ENCODE data around the gene SEMA4F. TPM values are rescaled to one million over a fixed set of nuclear protein-coding genes. Genes with fewer than 3 reads are reported as not detected.
"Not testable (repeated sequence)": the region's sequence is repeated elsewhere in the genome, so short reads cannot be mapped to it uniquely, and the experiment has no call there.

The SEMA4F gene
- total RNA-seq, result 1 to 10 TPM; 2.0 to 5.3 TPM

- Mint-ChIP-seq H3K27me3 (peaks cover 4 to 12% of the 10 kb centered on the region in 2 donors), H3K27ac (peak within 1 kb of the TSS; percentile 10 to 24), H3K4me3 (peak within 1 kb of the TSS; percentile 93), H3K36me3 (no peaks in the 10 kb centered on the region), H3K4me1 (ENCODE audit: low read depth in 2 of 2) (peaks cover 12 to 22% of the 10 kb centered on the region in 2 donors), H3K9me3 (no peaks in the 10 kb centered on the region)
- ATAC-seq, result peak; percentile 99
- peak; percentile 94 for DNase-seq (ENCODE audit: low spot score)
Observed at GRCh38 chr2:74653985-74654882, at the start of gene SEMA4F. SEMA4F (plus strand) TSS chr2:74654247; CDS start chr2:74654377, 130 bp downstream.

GRCh38 chr2:74606927-74607326 is 47.1 kb upstream of the SEMA4F start:
- Mint-ChIP-seq H3K27ac (no peak overlapping the region), H3K36me3 (no peaks in the 10 kb centered on the region), H3K9me3 (no peaks in the 10 kb centered on the region), H3K27me3 (peaks cover 28 to 42% of the 10 kb centered on the region in 2 donors), H3K4me3 (no peak overlapping the region), H3K4me1 (ENCODE audit: low read depth in 2 of 2) (peaks cover 12 to 15% of the 10 kb centered on the region in 2 donors)
- ATAC-seq (no peak), DNase-seq (ENCODE audit: low spot score) (no peak)

- no peaks in the 10 kb centered on the region for H3K36me3 Mint-ChIP-seq
- H3K4me3 Mint-ChIP-seq, result no peak overlapping the region
- H3K4me1 Mint-ChIP-seq (ENCODE audit: low read depth in 2 of 2), result no peaks in the 10 kb centered on the region
- H3K27ac Mint-ChIP-seq, result no peak overlapping the region
- ATAC-seq (no peak), DNase-seq (ENCODE audit: low spot score) (no peak)
- H3K9me3 Mint-ChIP-seq, result no peaks in the 10 kb centered on the region
- peaks cover 27 to 54% of the 10 kb centered on the region in 2 donors for H3K27me3 Mint-ChIP-seq
Observed at GRCh38 chr2:74617122-74617521, 36.9 kb upstream of the SEMA4F start.

GRCh38 chr2:74618410-74619083 is 35.5 kb upstream of the SEMA4F start:
- no peak overlapping the region for H3K4me3 Mint-ChIP-seq
- peaks cover 22 to 42% of the 10 kb centered on the region in 2 donors for H3K27me3 Mint-ChIP-seq
- DNase-seq (ENCODE audit: low spot score), result no peak
- no peaks in the 10 kb centered on the region for H3K36me3 Mint-ChIP-seq
- H3K27ac Mint-ChIP-seq, result no peak overlapping the region
- H3K4me1 Mint-ChIP-seq (ENCODE audit: low read depth in 2 of 2), result no peaks in the 10 kb centered on the region
- no peaks in the 10 kb centered on the region for H3K9me3 Mint-ChIP-seq
- no peak for ATAC-seq

- Mint-ChIP-seq H3K27me3 (peaks cover 16 to 30% of the 10 kb centered on the region in 2 donors), H3K4me3 (no peak overlapping the region), H3K27ac (no peak overlapping the region), H3K9me3 (no peaks in the 10 kb centered on the region), H3K36me3 (no peaks in the 10 kb centered on the region), H3K4me1 (ENCODE audit: low read depth in 2 of 2) (no peaks in the 10 kb centered on the region)
- DNase-seq (ENCODE audit: low spot score) (no peak), ATAC-seq (no peak)
Observed at GRCh38 chr2:74619651-74620297, 34.3 kb upstream of the SEMA4F start.

- no peaks in the 10 kb centered on the region for H3K4me1 Mint-ChIP-seq (ENCODE audit: low read depth in 2 of 2)
Observed at GRCh38 chr2:74620671-74621070, 33.4 kb upstream of the SEMA4F start.

GRCh38 chr2:74625658-74626425 is 28.2 kb upstream of the SEMA4F start:
- Mint-ChIP-seq H3K36me3 (no peaks in the 10 kb centered on the region), H3K4me1 (ENCODE audit: low read depth in 2 of 2) (no peaks in the 10 kb centered on the region), H3K4me3 (no peak overlapping the region), H3K27me3 (peaks cover 6 to 7% of the 10 kb centered on the region in 2 donors), H3K9me3 (no peaks in the 10 kb centered on the region), H3K27ac (no peak overlapping the region)
- ATAC-seq (no peak), DNase-seq (ENCODE audit: low spot score) (no peak)

More at GRCh38 chr2:74620671-74621070, 33.4 kb upstream of the SEMA4F start:
- H3K9me3 Mint-ChIP-seq, result no peaks in the 10 kb centered on the region
- peaks cover 12 to 23% of the 10 kb centered on the region in 2 donors for H3K27me3 Mint-ChIP-seq
- H3K27ac Mint-ChIP-seq, result no peak overlapping the region
- DNase-seq (ENCODE audit: low spot score), result no peak
- H3K36me3 Mint-ChIP-seq, result no peaks in the 10 kb centered on the region
- no peak overlapping the region for H3K4me3 Mint-ChIP-seq
- ATAC-seq, result no peak

GRCh38 chr2:74628538-74629105 is 25.4 kb upstream of the SEMA4F start:
- H3K4me1 Mint-ChIP-seq (ENCODE audit: low read depth in 2 of 2), result no peaks in the 10 kb centered on the region
- DNase-seq (ENCODE audit: low spot score) (no peak), ATAC-seq (no peak)
- no peaks in the 10 kb centered on the region for H3K9me3 Mint-ChIP-seq
- no peaks in the 10 kb centered on the region for H3K36me3 Mint-ChIP-seq
- H3K4me3 Mint-ChIP-seq, result no peak overlapping the region
- H3K27me3 Mint-ChIP-seq, result peaks cover 4 to 7% of the 10 kb centered on the region in 2 donors
- no peak overlapping the region for H3K27ac Mint-ChIP-seq

- H3K27ac Mint-ChIP-seq; ATAC-seq; H3K4me1 Mint-ChIP-seq (ENCODE audit: low read depth in 2 of 2); H3K4me3 Mint-ChIP-seq; DNase-seq (ENCODE audit: low spot score); H3K9me3 Mint-ChIP-seq; H3K36me3 Mint-ChIP-seq: not testable (repeated sequence)
- H3K27me3 Mint-ChIP-seq, result peaks cover 10 to 11% of the 10 kb centered on the region in 2 donors
Observed at GRCh38 chr2:74630454-74630853, 23.6 kb upstream of the SEMA4F start.

- Mint-ChIP-seq H3K27ac (no peak overlapping the region), H3K27me3 (peaks cover 25 to 31% of the 10 kb centered on the region in 2 donors), H3K9me3 (no peaks in the 10 kb centered on the region), H3K4me3 (no peak overlapping the region), H3K36me3 (no peaks in the 10 kb centered on the region), H3K4me1 (ENCODE audit: low read depth in 2 of 2) (no peaks in the 10 kb centered on the region)
- ATAC-seq, result no peak
- DNase-seq (ENCODE audit: low spot score), result no peak
Observed at GRCh38 chr2:74632209-74632938, 21.7 kb upstream of the SEMA4F start.

- Mint-ChIP-seq H3K4me3 (no peak overlapping the region), H3K4me1 (ENCODE audit: low read depth in 2 of 2) (no peaks in the 10 kb centered on the region), H3K27ac (no peak overlapping the region), H3K9me3 (no peaks in the 10 kb centered on the region), H3K27me3 (peaks cover 25 to 33% of the 10 kb centered on the region in 2 donors), H3K36me3 (no peaks in the 10 kb centered on the region)
- ATAC-seq (no peak), DNase-seq (ENCODE audit: low spot score) (no peak)
Observed at GRCh38 chr2:74632939-74633312, 21.1 kb upstream of the SEMA4F start.

- ATAC-seq, result no peak
- no peaks in the 10 kb centered on the region for H3K4me1 Mint-ChIP-seq (ENCODE audit: low read depth in 2 of 2)
- no peak overlapping the region for H3K4me3 Mint-ChIP-seq
- DNase-seq (ENCODE audit: low spot score), result no peak
- no peaks in the 10 kb centered on the region for H3K36me3 Mint-ChIP-seq
- no peak overlapping the region for H3K27ac Mint-ChIP-seq
- H3K9me3 Mint-ChIP-seq, result no peaks in the 10 kb centered on the region
- peaks cover 34 to 44% of the 10 kb centered on the region in 2 donors for H3K27me3 Mint-ChIP-seq
Observed at GRCh38 chr2:74639550-74639949, 14.5 kb upstream of the SEMA4F start.

All from natural killer cell treated with Interleukin-12 subunit alpha and Interleukin-12 subunit beta and Interleukin-15 and Interleukin-18, amount 100 ng/mL, for 72 hours (primary cell).